Activated effector memory CD4-positive, alpha-beta T cell treated with anti-CD3 and anti-CD28 coated beads, Interleukin-2, amount 50 U/mL, for 16 hours (primary cell): ENCODE data around the gene TRIOBP.
A peak's percentile ranks its signal among the peaks of the same experiment; 100 is the strongest.
"Not testable (repeated sequence)": the region's sequence is repeated elsewhere in the genome, so short reads cannot be mapped to it uniquely, and the experiment has no call there.

ENCODE experiments used
- DNase-seq: peaks from one replicate; pipeline ENCODE4 v3.0.0-alpha.2; 2020

The TRIOBP gene

DNA sequence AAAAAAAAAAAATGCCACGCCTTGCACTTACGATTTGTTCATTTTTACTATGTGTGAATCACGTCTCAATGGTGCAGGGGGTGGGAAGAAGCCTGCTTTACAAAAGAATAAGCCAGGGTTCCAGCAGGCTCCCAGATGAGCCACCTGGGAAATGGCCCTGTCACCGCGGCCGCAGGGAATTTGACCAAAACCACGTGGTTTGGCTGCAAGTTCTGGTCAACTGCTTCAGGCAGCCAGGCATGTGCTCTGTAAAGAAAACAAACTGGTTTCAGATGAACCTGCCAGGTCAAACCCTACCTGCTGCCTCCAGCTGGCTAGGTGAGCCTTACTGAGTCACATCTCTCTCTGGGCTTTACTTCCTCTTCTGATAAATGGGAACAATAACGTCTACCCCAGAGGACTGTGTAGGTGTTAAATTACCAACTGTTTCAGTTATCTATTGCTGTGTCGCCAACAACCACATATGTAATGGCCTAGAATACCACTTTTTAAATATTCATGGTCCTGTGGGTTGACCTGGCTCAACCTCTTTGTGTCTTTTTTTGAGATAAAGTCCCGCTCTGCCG lies 80.4 kb downstream of the TRIOBP start:
- no peak for DNase-seq

DNA sequence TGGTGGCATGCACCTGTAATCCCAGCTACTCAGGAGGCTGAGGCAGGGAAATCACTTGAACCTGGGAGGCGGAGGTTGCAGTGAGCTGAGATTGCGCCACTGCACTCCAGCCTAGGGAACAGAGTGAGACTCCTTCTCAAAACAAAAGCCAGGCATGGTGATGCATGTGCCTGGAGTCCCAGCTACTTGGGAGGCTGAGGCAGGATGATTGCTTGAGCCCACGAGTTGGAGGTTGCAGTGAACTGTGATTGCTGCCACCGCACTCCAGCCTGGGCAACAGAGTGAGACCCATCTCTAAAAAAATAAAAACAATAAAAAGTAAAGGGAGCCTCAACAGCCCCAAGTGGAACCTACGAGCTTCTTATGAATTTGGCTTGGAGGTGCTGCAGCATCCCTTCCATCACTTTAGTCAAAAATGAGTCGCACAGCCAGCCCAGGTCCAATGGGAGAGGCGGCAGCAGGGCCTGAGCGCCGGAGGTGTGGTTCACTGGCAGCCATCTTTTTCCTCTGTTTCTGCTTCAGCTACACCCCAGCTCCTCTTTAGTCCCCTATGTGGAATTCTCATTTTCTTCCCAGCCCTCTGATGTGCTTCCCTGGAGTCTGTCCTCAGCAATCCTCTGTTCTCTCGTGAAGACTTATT lies 81.6 kb downstream of the TRIOBP start:
- DNase-seq, result no peak

DNA sequence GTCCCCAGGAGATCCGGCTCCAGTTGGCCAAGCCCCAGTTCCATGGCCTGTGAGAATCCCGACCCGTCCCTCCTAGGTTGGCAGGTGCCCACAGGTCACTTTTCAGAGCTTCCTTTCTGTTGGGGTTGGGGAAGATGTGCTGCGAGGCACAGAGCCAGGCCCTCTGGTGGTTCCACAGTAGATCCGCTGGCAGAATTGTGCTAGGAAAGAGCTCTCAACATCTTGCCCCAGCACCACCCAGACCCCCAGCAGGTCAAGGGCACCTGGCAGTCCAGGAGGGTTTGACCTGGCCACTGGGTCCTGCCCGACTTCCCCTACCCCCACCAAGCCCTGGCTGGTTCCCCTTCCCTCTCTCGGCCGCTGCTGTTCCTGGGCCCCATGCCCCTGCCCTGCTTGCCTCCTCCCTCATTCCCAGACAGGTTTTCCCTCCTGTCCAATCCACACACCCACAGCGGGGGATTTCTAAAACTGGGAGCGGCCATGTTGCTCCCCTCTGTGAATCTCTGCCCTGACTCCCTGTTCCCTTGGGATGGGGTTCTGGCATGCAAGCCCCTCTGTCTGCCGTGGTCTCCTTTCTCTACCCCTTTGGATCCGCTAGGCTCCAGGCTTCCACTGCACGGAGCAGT lies 84.7 kb downstream of the TRIOBP start:
- DNase-seq, result no peak

DNA sequence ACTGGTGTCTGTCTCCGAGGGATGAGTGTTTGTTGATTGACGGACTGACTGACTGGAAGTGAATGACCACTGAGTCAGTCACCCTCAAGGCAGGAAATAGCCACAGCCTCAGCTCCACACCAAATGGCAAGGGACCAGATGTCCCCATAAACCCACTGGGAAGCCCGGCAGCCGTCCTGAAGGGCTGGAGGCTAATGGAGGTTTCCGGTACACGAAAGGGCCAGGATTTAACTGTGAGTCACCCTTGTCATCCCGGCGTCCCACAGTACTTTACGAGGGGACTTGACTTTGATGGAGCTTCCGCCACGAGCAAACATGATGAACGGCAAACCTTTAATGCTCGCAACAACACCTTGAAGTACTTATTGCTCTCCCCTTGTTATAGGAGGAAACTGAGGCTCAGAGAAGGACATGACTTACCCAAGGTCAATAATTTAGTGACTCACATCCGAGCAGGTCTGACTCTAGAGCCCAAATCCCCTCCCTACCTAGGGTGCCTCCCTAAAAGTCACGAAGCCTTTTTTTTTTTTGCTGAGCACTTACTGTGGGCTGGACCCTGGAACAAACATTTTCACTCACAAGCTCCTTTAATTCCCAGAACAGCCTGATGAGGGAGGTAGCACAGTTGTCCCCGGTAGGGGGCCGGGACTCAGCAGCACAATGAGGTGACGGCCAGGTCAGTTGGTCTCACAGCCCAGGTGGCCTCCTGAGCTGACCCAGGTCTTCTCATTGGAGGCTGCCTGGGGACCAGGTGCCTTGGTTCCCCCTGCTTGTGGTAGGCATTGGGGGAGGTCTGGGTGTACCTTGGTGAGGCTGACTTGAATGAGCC lies 85.7 kb downstream of the TRIOBP start:
- no peak for DNase-seq

DNA sequence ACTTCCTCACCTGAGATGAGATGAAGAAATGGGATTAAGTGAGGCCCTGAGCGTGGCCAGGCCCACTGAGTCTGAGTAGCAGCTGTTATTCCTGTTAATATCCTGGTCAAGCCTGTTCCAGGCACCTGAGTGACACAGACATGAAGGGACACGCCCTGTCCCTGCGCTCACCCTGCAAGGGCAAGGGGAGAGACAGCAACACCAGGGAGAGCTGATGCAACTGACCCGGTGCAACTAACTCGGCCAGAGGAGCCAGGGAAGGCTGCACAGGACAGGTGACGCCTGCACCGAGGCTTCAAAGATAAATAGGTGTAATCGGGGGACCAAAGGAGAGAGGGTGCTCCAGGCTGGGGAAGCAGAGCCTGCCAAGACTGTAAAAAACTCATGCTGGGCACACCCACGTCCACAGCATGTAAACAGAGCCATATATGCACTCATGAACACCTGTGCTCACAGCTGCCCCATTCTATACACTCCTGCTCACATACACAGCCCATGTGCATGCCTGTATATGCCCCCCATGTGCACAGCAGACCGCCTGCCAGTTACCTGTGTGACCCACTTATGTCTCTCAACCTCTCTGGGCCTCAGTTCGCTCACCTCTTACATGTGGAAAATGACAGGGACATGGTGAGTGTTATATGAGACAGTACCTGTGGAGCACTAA lies 88.1 kb downstream of the TRIOBP start:
- no peak for DNase-seq

DNA sequence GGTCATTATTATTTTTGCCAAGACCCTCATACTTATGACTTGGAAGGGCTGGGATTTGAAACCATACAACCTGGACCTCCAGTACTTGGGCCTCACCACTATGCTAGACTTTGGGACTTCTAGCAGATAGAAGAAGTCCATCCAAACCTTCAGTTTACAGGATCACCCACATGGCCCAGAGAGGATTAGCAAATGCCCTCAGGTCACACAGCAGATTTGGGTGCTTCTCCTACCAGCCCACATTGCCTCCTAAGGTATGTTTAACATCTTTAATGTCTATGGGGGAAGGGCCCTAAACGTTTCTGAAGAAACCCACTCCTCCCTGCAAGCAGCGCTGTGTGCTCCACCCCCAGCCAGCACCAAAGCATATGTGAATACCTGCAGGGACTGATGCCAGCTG lies 93.4 kb downstream of the TRIOBP start:
- no peak for DNase-seq

DNA sequence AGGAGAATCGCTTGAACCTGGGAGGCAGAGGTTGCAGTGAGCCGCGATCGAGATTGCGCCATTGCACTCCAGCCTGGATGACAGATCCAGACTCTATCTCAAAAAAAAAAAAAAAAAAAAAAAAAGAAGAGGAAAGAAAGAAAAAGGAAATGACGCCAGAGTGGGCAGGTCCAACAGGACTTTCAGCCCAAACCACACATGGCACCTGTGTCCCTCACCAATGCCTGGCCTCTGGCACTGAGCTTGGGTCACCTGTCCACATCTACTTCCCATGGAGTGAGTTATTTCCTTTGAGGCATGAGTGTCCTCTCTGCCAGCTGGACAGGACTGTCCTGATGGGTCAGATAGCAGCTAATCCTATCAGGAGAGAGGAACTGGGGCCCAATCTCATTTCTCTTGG lies 95.6 kb downstream of the TRIOBP start:
- DNase-seq, result no peak

DNA sequence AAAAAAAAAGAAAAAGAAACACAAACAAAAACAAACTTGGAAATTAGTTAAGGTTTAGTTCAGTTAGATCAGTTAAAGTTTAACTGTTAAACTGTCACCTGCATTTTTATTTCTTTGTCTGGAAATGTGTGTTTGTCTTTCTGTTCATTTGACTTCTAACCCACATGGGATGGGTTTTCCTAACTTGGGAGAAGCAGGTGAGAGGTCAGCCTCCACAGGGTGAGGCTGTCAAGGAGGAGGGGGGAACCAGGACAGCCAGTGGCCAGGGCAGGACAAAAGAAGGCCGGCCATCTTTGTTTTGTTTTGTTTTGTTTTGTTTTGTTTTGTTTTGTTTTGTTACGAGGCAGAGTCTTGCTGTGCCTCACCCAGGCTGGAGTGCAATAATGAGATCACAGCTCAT lies 97.5 kb downstream of the TRIOBP start:
- no peak for DNase-seq

DNA sequence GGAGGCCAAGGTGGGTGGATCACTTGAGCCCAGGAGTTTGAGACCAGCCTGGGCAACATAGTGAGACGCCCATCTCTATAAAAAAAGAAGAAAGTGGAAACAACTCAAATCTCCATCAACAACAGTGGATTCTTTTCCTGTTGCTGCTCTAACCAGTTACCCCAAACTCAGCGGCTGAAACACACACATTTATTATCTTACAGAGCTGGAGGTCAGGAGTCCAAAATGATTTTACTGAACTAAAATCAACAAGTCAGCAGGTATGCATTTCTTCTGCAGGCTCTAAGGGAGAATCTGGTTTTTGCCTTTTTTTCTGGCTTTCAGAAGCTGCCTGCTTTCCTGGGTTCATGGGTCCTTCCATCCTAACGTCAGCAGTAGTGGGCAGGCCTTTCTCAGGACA lies 99.2 kb downstream of the TRIOBP start:
- no peak for DNase-seq

DNA sequence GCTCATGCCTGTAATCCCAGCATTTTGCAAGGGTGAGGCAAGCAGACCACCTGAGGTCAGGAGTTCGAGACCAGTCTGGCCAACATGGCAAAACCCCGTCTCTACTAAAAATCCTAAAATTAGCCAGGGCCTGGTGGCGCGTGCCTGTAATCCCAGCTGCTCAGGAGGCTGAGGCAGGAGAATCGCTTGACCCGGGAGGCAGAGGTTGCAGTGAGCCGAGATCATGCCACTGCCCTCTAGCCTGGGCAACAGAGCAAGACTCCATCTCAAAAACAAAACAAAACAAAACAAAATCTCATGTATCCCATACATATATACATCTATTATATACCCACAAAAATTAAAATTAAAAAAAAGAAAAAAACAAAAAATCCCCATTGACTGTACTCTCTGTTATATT lies 100.4 kb downstream of the TRIOBP start:
- DNase-seq, result not testable (repeated sequence)

DNA sequence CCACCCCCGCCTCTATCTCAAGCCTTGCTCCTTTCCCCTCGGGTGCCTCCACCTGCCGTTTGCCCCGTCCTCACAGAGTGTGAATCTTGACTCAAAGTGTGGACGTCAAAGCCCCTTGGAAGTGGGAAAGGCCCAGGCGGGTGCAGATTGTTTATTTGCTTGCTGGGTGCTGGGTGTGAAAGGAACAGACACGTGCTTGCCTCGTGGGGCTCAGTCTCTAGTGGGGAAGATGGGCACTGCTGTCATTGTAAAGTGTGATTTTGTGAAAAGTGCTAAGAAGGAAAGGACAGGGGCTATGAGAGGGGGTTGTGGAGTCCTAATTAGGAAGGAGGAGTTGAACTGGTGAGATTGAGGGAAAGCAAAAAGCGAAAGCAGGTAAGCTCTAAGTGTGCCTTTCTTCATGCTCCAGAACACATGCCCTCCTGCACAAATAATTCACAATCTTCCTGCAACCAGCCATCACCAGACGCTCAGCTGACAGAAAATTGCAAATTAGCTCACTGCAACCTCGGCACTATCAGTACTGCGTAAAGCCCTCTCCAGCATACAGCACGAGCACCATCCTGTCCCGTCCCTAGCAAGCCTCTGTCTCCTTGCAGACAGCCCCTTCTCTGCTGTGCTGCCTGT lies 101.1 kb downstream of the TRIOBP start:
- DNase-seq, result no peak

DNA sequence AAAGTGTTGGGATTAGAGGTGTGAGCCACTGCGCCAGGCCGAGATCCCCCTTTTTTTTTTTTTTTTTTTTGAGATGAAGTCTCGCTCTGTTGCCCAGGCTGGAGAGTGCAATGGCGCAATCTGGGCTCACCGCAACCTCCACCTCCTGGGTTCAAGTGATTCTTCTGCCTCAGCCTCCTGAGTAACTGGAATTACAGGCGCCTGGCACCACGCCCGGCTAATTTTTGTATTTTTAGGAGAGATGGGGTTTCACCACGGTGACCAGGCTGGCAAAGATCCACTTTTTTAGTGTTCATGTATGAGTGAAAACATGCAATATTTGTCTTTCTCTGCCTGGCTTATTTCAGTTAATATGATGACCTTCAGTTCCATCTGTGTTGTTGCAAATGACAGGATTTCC lies 103.1 kb downstream of the TRIOBP start:
- not testable (repeated sequence) for DNase-seq

DNA sequence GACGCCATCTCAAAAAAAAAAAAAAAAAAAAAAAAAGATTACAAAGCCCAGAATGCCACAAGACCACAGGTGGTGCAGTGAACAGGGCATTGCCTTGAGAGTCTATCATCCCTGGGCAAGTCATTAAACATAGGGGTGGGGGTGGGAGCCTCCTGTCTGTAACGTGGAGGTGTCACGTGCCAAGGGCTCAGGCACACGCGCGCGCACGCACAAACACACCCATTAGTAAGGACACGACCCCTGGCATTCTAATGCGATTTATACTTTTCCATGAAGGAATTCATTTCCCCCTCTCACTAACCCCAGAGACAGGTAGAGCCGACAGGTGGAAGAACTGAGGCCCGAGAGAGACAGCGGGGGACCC lies 105.1 kb downstream of the TRIOBP start:
- no peak for DNase-seq

DNA sequence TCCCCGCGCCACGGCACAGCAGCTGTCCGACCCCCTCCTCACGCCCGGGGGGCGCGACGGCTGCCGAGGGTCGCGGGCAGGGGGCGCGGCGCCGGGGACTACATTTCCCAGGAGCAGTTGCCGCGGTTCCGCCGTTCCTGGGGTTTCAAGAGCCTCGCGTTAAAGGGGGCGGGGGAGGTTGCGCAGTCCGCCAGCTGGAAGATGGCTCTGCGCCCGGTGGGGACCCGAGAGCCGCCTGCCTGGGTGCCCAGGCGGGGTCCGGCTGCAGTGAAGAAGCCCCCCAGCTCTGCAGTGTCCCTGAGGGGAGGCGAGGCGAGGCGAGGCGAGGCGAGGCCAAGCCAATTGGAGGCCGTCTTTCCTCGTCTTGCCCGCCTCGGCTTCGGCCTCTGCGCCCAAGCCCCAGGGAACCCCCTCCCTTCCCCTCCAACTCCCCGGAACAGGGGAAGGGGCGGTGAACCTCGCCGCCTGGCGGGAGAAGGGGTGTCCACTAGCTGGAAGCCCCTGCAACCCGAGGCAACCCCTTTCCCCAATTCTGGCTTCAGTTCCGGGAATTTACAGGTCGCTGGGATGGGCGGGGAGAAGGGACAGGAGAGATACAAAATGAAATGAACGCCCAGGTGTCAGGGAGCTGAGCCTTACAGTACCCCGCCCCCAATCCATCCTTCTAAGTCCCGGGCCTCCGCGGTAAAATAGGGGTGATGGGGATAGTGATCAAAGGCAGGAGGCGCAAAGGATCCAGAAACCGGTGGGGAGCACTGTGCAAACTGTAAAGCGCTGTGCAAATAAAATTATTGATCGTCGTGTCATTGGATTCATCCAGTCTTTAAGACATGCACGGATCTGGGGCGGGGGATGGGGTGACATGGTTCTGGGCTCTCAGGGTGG lies 105.7 kb downstream of the TRIOBP start:
- DNase-seq, result no peak

DNA sequence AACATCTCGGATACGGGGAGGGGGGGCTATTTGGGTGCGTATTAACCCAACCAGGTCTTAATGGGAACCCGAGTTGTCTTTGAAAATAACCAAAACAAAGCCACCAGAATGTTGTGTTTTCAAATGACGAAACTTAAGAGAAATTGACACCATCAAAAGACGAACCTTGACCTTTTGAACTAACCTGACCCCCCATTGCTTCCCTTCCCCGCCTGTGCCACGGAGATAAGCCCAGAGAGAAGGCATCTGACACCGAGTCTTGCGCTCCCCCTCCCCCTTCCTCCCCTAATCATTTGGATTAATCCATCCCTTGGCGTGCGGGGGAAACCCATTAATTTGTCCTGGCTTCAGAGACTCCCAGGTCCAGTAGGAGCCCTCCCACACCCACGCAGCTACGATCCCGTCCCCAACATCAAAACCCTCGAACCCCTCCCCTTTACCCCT lies 106.4 kb downstream of the TRIOBP start:
- DNase-seq, result no peak

DNA sequence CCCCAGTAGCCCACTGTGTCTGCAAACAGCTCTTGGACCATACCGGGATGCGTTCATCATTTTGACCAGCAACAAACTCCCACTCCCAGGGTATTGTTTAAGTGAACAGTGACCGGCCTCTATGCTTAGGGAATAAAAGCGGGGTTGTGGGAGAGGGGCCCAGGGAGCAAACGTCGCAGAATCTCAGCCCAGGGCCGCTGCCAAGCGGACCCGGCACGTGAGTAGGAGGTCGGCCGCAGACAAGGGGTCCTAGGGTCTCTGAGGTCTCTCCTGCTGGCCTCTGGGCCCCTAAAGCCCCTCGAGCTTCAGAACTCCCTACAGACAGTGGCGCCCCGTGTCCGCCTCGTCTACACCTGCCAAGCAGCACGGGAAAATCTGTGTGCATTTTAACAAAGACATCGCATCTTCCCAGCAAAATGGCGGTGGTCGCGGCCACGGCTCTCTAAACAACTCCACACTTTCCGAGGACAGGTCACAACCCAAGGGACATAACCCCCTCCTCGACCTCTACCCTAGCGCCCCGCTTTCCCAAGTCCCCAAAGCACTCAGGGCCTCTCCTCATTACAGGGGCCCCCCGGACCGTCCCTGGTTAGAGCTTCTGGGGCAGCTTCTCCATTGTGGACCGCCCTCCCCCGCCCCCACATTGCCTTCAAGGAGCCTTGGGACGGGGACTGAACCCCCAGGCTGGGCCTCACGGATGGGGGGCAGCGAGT lies 106.9 kb downstream of the TRIOBP start:
- DNase-seq, result no peak

DNA sequence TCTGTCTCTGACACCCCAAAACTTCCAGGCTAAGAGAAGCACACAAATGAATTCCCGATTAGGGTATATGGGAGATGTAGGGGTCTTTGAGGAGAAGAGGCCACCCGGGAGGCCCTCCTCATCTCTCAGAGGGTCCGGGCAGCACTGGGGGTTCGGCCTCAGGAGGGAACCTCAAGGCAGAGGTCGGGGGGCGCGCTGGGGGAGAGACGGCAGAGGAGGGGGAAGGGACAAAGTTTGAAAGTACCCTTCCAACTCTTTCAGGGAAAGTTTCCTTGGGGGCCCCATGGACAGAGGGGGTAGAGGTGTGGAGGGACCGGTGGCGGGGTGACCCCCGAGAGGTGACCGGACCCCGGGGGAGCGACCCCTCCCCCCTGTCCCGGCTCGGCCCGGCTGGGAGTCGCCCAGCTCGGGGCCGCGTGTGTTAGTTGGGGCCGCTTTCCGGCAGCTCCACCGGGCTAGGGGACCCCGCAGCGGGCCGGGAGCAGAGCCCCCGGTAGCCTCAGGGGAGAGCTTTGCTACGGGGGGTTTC lies 107.6 kb downstream of the TRIOBP start:
- no peak for DNase-seq

DNA sequence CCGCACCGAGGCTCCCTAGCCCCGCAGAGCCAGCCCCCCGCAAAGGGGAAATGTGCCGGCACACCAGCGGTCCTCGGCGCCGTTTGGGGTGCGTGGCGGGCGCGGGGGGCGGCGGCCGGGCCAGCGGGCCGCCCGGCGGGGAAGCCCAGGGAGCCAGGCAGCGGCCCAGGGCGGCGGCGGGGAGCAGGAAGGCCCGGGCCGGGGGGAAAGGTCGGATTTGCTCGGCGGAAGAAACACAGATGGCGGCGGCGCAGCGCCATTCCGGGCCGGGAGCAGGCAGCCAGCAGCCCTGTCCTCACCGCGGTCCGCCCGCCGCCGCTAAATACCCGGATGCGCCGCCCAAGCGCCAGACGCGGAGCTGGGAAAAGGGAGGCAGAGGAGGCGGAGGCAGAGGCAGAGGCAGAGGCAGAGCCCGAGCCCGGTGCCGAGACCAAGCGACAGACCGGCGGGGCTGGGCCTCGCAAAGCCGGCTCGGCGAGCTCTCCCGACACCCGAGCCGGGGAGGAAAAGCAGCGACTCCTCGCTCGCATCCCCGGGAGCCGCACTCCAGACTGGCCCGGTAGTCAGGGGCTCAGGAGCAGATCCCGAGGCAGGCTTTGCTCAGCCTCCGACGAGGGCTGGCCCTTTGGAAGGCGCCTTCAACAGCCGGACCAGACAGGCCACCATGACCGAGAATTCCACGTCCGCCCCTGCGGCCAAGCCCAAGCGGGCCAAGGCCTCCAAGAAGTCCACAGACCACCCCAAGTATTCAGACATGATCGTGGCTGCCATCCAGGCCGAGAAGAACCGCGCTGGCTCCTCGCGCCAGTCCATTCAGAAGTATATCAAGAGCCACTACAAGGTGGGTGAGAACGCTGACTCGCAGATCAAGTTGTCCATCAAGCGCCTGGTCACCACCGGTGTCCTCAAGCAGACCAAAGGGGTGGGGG lies 108.3 kb downstream of the TRIOBP start:
- DNase-seq, result peak; percentile 87

DNA sequence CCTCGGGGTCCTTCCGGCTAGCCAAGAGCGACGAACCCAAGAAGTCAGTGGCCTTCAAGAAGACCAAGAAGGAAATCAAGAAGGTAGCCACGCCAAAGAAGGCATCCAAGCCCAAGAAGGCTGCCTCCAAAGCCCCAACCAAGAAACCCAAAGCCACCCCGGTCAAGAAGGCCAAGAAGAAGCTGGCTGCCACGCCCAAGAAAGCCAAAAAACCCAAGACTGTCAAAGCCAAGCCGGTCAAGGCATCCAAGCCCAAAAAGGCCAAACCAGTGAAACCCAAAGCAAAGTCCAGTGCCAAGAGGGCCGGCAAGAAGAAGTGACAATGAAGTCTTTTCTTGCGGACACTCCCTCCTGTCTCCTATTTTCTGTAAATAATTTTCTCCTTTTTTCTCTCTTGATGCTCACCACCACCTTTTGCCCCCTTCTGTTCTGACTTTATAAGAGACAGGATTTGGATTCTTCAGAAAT lies 109.0 kb downstream of the TRIOBP start:
- no peak for DNase-seq
